Activated CD4-positive, alpha-beta memory T cell treated with anti-CD3 and anti-CD28 coated beads, Interleukin-2, amount 10 ng/mL, durations not matched to agents 7 days and 5 days (primary cell): ENCODE data around the gene EXOC2. TPM values are rescaled to one million over a fixed set of nuclear protein-coding genes. Genes with fewer than 3 reads are reported as not detected.

Experiments
- CTCF ChIA-PET: fragments of 350-600 bp; sonication (Branson Sonifier 250); formaldehyde crosslinking; loops from one replicate; lab custom pipeline; 2021; ENCODE audit warnings: antibody characterized with exemption, inconsistent platforms; lab: Charles Lee
- POLR2A ChIA-PET: fragments of 350-600 bp; sonication (Branson Sonifier 250); formaldehyde crosslinking; loops from one replicate; lab custom pipeline; 2021; ENCODE audit warnings: antibody characterized with exemption; lab: Charles Lee
- DNase-seq: peaks from one replicate; pipeline ENCODE4 v3.0.0-alpha.2; 2020
- H3K27ac Mint-ChIP-seq: one replicate; pipeline ENCODE4 v1.8.0; 2021; ENCODE audit warnings: mild to moderate bottlenecking, mixed read lengths
- H3K27me3 Mint-ChIP-seq: one replicate; pipeline ENCODE4 v1.8.0; 2021; ENCODE audit warnings: mixed read lengths
- H3K36me3 Mint-ChIP-seq: one replicate; pipeline ENCODE4 v1.8.0; 2021; ENCODE audit warnings: low read depth, mixed read lengths
- H3K4me1 Mint-ChIP-seq: one replicate; pipeline ENCODE4 v1.8.0; 2021; ENCODE audit warnings: mixed read lengths
- H3K4me3 Mint-ChIP-seq: one replicate; pipeline ENCODE4 v1.8.0; 2021; ENCODE audit warnings: mild to moderate bottlenecking, mixed read lengths
- H3K9me3 Mint-ChIP-seq: one replicate; pipeline ENCODE4 v1.8.0; 2021; ENCODE audit warnings: mixed read lengths
- total RNA-seq, 2 experiments: library from RNA; stranded (reverse); gene quantifications; one replicate each; pipeline ENCODE4 v1.2.3, GENCODE V29; 2021

Gene EXOC2
- total RNA-seq, 2 experiments from 2014 or later = 31.9 to 35.7 TPM

DNA sequence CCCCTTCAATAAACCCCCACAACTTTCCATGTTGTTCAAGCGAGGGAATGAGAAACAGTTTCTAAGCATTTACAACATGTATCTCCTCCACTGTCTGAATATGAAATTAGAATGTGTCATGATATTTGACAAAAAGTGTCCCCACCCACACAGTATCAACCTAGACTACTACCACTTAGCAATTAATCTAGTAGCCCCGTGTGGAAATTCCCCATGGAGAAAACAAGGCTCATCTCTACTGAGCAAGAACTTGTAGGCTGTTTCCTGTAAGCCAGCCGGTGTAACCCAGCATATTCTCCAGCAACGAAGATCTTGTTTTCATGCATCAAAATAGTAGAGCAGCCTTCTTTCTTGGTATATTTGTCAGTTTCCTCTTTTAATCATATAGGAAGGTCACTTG, 186.4 kb downstream of the EXOC2 start:
- POLR2A ChIA-PET = no interaction called here
- H3K4me1 Mint-ChIP-seq = peaks cover 88% of the 10 kb centered on the region
- no peak overlapping the region for H3K4me3 Mint-ChIP-seq
- H3K27me3 Mint-ChIP-seq = no peaks in the 10 kb centered on the region
- H3K27ac Mint-ChIP-seq = peak overlapping the region; percentile 54
- H3K36me3 Mint-ChIP-seq = peaks cover 15% of the 10 kb centered on the region
- CTCF ChIA-PET = no interaction called here
- H3K9me3 Mint-ChIP-seq = no peaks in the 10 kb centered on the region
- DNase-seq = no peak

DNA sequence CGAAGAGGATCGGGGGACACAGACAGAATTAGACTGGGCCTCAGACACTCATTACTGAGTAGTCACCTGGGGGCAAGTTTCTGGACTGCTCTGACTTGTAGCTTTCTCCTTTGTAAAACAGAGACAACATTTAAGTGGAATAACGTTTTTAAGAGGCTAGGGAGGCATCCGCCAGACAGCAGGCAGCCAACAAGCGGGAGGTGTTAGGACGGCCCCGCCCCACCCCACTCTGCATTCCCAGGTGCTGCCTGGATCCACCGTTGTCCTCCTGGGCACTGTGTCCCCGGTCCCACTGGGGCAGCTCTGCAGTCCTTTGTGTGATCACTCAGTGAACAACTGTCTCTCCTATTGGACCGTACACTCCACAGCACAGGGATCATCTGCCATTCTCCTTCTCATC, 187.6 kb downstream of the EXOC2 start:
- Mint-ChIP-seq H3K4me1 (peaks cover 84% of the 10 kb centered on the region), H3K36me3 (peaks cover 8% of the 10 kb centered on the region), H3K27ac (no peak overlapping the region), H3K9me3 (no peaks in the 10 kb centered on the region), H3K4me3 (no peak overlapping the region), H3K27me3 (no peaks in the 10 kb centered on the region)
- ChIA-PET CTCF (no interaction called here), POLR2A (interaction anchor here (1.6 kb wide), 1 partner anchor 114 kb away, joined by 5 read pairs; the partner anchor contains the start of gene IRF4)
- no peak for DNase-seq

DNA sequence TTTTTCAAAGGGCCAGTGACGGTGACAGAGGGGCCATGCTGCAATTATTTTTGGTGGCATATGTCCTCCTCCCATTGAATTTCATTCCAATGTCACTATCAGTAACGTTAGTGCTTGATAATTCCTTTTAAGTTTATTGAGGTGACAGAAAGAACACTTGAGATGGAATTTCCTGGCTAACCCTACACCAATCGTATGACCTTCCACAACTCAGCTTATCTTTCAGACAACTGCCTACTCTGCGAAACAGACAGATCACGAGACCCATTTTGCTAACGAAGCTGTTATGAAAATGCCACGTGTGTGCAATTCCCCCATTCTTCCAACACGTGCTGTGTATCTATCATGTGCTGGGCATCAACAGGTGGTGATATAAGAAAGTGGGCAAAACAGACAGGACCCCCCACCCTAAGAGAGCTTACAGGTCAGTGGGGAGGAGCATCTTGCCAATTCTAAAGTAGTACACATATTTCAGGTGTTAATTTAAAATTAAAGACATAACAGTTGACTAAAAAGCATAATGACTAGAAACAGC, 188.4 kb downstream of the EXOC2 start:
- ChIA-PET POLR2A (interaction anchor here (1.6 to 2.9 kb wide), 2 partner anchors 59 to 113 kb away, joined by 5 to 13 read pairs; partner anchors contain the start of gene IRF4), CTCF (no interaction called here)
- H3K4me3 Mint-ChIP-seq = no peak overlapping the region
- H3K36me3 Mint-ChIP-seq = peaks cover 8% of the 10 kb centered on the region
- no peaks in the 10 kb centered on the region for H3K9me3 Mint-ChIP-seq
- peaks cover 84% of the 10 kb centered on the region for H3K4me1 Mint-ChIP-seq
- no peak for DNase-seq
- H3K27ac Mint-ChIP-seq = no peak overlapping the region
- no peaks in the 10 kb centered on the region for H3K27me3 Mint-ChIP-seq

DNA sequence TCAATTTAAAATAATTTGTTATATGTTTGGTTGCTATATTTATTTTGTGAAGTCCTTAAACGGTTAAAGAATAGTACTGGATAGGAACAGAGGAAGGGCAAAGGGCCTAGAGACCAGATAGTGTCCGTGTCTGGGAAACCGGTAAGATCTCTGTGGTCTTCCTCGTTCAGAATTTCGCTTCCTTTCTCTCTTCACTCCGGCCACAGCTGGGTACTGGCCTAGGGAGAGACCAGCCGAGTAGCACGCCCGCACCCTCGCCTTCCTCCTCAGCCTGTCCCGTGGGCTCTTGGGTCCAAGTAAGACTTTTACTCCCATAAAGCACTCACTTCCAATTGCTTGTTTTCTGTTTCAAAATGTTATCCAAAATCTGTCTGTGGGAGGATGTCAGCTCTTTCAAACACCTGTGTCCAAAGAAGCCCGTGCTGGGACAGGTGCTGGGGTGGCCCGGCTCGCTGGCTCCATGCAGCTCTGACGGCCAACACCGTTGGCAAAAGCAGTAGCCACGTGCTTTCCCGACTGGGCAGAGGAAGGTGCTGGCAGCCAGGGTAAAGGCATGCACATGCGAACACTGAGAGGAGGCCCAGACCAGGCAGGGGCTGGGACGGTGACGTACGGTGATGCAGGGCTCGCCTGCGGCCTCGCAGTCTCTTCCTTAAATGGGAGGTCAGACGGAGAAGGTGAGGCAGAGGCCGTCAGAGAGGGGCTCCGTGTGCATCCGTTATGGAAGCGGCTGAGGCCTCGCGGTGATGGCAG, 189.2 kb downstream of the EXOC2 start:
- CTCF ChIA-PET = no interaction called here
- H3K4me3 Mint-ChIP-seq = no peak overlapping the region
- no peaks in the 10 kb centered on the region for H3K9me3 Mint-ChIP-seq
- DNase-seq = no peak
- no peak overlapping the region for H3K27ac Mint-ChIP-seq
- H3K4me1 Mint-ChIP-seq = peaks cover 84% of the 10 kb centered on the region
- POLR2A ChIA-PET = interaction anchor here (1.9 to 2.9 kb wide), 2 partner anchors 59 to 112 kb away, joined by 13 to 26 read pairs; partner anchors contain the start of gene IRF4
- peaks cover 8% of the 10 kb centered on the region for H3K36me3 Mint-ChIP-seq
- H3K27me3 Mint-ChIP-seq = no peaks in the 10 kb centered on the region

DNA sequence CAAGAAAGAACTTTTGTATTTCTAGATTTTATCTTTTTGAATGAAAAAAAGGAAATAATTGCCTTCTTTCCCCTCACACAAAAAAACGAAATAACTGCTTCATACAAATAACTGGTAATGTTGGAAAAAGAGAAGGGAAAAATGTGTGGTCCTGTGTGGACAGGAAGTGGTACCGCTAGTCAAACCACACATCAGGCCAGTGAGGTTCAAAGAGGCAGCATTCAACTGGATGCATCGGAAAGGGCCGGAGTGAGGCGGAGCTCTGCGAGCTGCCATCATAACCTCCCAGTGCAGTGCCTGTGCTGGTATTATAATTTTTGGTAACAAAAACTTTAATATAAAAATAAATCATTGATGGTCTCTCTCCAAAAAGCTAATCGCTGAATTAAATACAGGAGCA, 190.2 kb downstream of the EXOC2 start:
- ChIA-PET POLR2A (interaction anchor here (1.1 to 2.9 kb wide), 12 partner anchors 9 to 111 kb away, joined by 3 to 26 read pairs (median 5); partner anchors contain the start of gene IRF4), CTCF (interaction anchor here (0.7 to 1.5 kb wide), 7 partner anchors 10 to 355 kb away, joined by 3 to 8 read pairs (median 4); no protein-coding TSS in a partner anchor)
- Mint-ChIP-seq H3K4me1 (peaks cover 85% of the 10 kb centered on the region), H3K36me3 (peaks cover 4% of the 10 kb centered on the region), H3K27me3 (no peaks in the 10 kb centered on the region), H3K9me3 (no peaks in the 10 kb centered on the region), H3K27ac (peak overlapping the region; percentile 76), H3K4me3 (peak overlapping the region; percentile 83)
- no peak for DNase-seq

DNA sequence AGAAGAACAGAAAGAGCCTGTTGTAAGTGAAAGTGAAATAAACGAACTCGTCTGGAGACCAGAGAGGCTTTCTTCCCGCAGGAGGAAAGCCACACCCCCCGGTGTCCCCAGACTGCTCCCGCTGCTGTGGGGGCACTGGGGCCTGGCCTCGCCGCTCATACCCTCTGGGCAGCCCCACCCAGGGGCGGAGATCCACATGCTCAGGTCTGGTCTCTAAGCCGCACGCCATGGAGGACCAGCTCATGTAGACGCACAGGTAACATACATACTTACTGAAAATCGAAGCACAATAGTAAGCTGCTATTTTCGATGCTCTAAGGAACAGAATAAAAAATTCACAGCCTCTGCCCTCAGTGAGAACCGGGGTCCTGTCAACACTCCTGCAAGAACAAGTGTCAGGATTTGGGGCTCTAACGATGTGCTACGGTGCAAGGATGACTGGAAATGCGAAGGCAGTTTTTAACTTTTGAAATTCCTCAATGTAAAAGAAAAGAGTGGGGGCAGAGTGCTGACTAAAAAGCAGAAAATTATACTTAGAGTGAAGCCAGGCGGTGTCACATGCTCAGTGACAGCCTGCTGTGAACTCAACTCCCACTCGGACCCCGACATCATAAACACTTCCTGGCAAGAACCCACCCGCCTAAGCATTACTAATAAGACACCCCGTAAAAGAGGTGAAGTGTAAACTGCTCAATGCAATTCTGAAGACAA, 190.9 kb downstream of the EXOC2 start:
- ChIA-PET POLR2A (interaction anchor here (1.1 to 2.9 kb wide), 12 partner anchors 9 to 111 kb away, joined by 3 to 26 read pairs (median 5); partner anchors contain the start of gene IRF4), CTCF (interaction anchor here (0.7 to 1.5 kb wide), 8 partner anchors 9 to 354 kb away, joined by 3 to 8 read pairs (median 4); no protein-coding TSS in a partner anchor)
- H3K27ac Mint-ChIP-seq = peak overlapping the region; percentile 76
- no peaks in the 10 kb centered on the region for H3K27me3 Mint-ChIP-seq
- peaks cover 84% of the 10 kb centered on the region for H3K4me1 Mint-ChIP-seq
- peaks cover 7% of the 10 kb centered on the region for H3K36me3 Mint-ChIP-seq
- peak; percentile 67 for DNase-seq
- H3K4me3 Mint-ChIP-seq = peak overlapping the region; percentile 83
- H3K9me3 Mint-ChIP-seq = no peaks in the 10 kb centered on the region

DNA sequence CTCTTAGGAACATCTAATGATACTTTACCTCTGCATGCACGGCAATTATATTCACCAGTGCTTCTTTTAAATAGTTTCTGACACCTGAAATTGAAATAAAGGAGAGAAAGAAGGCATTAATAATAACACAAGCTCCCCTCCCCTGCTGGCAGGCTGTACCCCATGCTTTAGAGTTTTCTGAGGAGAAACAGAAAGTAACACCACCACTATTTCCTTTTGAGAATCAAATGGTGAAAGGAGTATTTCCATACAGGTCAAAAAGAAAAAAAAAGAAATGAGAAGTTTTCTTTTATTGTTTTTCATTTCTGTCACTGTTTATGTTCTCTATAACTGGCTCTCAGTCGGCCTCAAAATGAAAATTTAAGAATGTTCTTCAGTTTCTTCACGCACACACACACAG, 193.3 kb downstream of the EXOC2 start:
- peak overlapping the region; percentile 61 for H3K4me3 Mint-ChIP-seq
- CTCF ChIA-PET = interaction anchor here (0.5 to 3.3 kb wide), 4 partner anchors 9 to 207 kb away, joined by 3 to 7 read pairs (median 3); no protein-coding TSS in a partner anchor
- DNase-seq = no peak
- POLR2A ChIA-PET = interaction anchor here (1.0 to 3.6 kb wide), 13 partner anchors 10 to 108 kb away, joined by 3 to 43 read pairs (median 10); partner anchors contain the start of gene IRF4
- H3K27ac Mint-ChIP-seq = peak overlapping the region; percentile 88
- no peaks in the 10 kb centered on the region for H3K9me3 Mint-ChIP-seq
- H3K4me1 Mint-ChIP-seq = peaks cover 79% of the 10 kb centered on the region
- peaks cover 23% of the 10 kb centered on the region for H3K36me3 Mint-ChIP-seq
- H3K27me3 Mint-ChIP-seq = no peaks in the 10 kb centered on the region

DNA sequence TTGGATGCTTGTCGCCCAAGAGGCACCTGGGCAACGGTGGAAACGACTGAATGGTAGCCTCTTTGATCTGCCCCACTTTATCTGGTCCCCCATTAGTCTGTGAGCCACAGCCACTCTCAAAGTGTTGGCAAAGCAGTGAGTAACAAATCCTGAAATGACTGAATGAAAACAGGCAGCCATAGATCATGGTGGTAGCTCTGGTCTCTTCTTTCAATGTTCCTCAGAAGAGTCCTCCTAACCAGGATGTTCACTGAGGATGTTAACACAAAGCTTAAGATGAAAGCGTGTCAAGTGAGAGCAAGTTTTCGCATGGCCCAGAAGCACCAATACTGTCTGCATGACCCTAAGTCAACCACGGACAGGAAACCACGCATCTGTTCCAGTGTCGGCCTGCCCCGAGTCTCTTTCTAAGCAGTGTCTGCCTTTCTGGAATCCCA, 194.1 kb downstream of the EXOC2 start:
- ChIA-PET CTCF (interaction anchor here (1.0 to 3.3 kb wide), 2 partner anchors 9 to 23 kb away, joined by 3 to 7 read pairs; no protein-coding TSS in a partner anchor), POLR2A (interaction anchor here (1.0 to 3.6 kb wide), 13 partner anchors 9 to 107 kb away, joined by 3 to 43 read pairs (median 10); partner anchors contain the start of gene IRF4)
- Mint-ChIP-seq H3K9me3 (no peaks in the 10 kb centered on the region), H3K4me3 (peak overlapping the region; percentile 65), H3K27me3 (no peaks in the 10 kb centered on the region), H3K4me1 (peaks cover 80% of the 10 kb centered on the region), H3K36me3 (peaks cover 19% of the 10 kb centered on the region), H3K27ac (peak overlapping the region; percentile 88)
- DNase-seq = peak; percentile 72

DNA sequence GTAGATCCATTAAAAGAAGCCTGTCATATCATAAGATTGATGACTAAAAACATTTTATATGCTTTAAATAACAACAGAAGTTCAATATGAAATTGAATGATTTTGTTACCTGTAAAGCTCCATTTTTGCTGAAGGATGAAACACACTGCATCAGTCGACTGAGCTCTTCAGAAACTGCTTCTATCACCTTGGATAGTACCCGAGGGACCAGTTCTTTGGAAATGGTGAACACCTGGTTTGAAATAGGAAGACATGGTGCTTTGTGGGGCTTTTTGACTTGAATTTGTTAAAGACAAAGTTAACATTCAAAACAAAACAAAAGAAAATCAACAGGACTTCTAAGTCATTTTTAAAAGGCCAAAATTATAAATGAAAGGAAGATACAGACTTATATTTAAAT, 195.7 kb downstream of the EXOC2 start:
- Mint-ChIP-seq H3K36me3 (peaks cover 23% of the 10 kb centered on the region), H3K27me3 (no peaks in the 10 kb centered on the region), H3K9me3 (peaks cover 2% of the 10 kb centered on the region), H3K4me1 (peaks cover 85% of the 10 kb centered on the region), H3K4me3 (no peak overlapping the region), H3K27ac (peak overlapping the region; percentile 34)
- DNase-seq = no peak
- ChIA-PET CTCF (interaction anchor here (1.1 to 3.3 kb wide), 2 partner anchors 8 to 65 kb away, joined by 3 to 7 read pairs; no protein-coding TSS in a partner anchor), POLR2A (interaction anchor here (1.0 to 3.6 kb wide), 6 partner anchors 7 to 107 kb away, joined by 3 to 32 read pairs (median 9); no protein-coding TSS in a partner anchor)

DNA sequence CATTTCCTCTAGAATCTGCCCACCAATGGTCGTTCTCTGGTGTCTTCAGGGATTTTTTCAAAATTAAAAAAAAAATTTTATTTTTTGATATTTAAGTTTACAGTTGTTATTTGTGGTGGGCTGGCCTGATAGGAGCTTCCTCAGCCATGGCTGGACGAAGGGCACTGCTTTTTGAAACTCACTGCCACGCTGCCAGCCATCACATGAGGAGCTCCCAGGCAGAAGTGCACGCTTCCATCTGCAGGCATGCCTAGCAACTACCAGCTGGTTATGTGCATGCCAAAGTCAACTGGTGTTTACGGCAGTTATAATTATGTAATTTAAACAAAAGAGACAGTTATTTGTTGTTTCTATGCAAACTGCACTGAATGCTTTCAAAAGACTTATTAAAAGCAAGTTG, 196.3 kb downstream of the EXOC2 start:
- peaks cover 4% of the 10 kb centered on the region for H3K9me3 Mint-ChIP-seq
- ChIA-PET POLR2A (interaction anchor here (1.0 to 1.7 kb wide), 2 partner anchors 102 to 107 kb away, joined by 4 to 5 read pairs; no protein-coding TSS in a partner anchor), CTCF (no interaction called here)
- no peaks in the 10 kb centered on the region for H3K27me3 Mint-ChIP-seq
- peaks cover 29% of the 10 kb centered on the region for H3K36me3 Mint-ChIP-seq
- H3K4me3 Mint-ChIP-seq = no peak overlapping the region
- no peak overlapping the region for H3K27ac Mint-ChIP-seq
- H3K4me1 Mint-ChIP-seq = peaks cover 85% of the 10 kb centered on the region
- DNase-seq = no peak

DNA sequence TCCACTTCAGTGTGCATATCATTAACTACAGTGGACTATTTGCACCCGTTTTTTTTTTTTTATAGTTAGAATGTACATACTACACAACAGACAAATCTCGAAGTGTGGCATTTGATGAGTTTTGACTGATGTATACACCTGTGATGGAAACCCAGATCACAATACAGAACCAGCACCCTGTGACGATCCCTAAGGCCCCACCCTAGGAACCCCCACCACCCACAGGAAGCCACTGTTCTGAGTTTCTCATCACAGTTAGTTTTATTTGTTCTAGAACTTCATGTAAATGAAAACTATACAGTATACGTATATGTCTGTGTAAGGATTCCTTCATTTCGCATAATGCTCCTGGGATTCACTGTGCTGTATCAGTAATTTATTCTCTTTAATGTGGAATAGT, 198.5 kb downstream of the EXOC2 start:
- peak overlapping the region; percentile 41 for H3K4me3 Mint-ChIP-seq
- DNase-seq = no peak

DNA sequence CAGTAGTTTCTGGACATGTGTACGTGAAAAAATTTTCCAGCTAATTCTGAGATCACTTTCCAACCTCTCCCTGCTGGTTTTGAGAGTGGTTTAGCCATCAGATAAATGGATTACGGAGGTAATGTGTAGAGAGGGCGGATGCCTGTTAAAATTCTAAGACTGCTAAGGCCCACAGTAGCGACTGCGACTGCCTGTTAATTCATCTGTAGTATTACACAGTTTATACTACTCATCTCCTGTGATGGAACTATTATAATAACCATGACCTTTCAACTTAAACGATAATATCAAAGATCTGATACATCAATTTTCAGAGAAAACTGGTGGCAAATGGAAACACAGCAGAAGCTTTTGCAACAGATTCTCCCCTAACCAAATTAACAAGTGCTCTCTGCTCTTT, 199.1 kb downstream of the EXOC2 start:
- H3K27ac Mint-ChIP-seq = peak overlapping the region; percentile 93
- no peak for DNase-seq
- peaks cover 38% of the 10 kb centered on the region for H3K36me3 Mint-ChIP-seq
- no peaks in the 10 kb centered on the region for H3K27me3 Mint-ChIP-seq
- CTCF ChIA-PET = interaction anchor here (1.1 to 1.6 kb wide), 2 partner anchors 9 to 18 kb away, joined by 6 to 7 read pairs; no protein-coding TSS in a partner anchor
- POLR2A ChIA-PET = interaction anchor here (0.7 to 5.9 kb wide), 14 partner anchors 8 to 199 kb away, joined by 3 to 50 read pairs (median 7); partner anchors contain the start of genes EXOC2 and IRF4
- peak overlapping the region; percentile 41 for H3K4me3 Mint-ChIP-seq
- H3K4me1 Mint-ChIP-seq = peaks cover 92% of the 10 kb centered on the region
- H3K9me3 Mint-ChIP-seq = peaks cover 4% of the 10 kb centered on the region

More for the DNA sequence above, 198.5 kb downstream of the EXOC2 start:
- Mint-ChIP-seq H3K4me1 (peaks cover 92% of the 10 kb centered on the region), H3K36me3 (peaks cover 32% of the 10 kb centered on the region), H3K9me3 (peaks cover 4% of the 10 kb centered on the region), H3K27ac (peak overlapping the region; percentile 93), H3K27me3 (no peaks in the 10 kb centered on the region)
- ChIA-PET POLR2A (interaction anchor here (1.5 to 5.9 kb wide), 3 partner anchors 48 to 91 kb away, joined by 4 to 50 read pairs (median 21); no protein-coding TSS in a partner anchor), CTCF (no interaction called here)
